ENCODE results near the gene RSPO4.

RSPO4 gene

DNA sequence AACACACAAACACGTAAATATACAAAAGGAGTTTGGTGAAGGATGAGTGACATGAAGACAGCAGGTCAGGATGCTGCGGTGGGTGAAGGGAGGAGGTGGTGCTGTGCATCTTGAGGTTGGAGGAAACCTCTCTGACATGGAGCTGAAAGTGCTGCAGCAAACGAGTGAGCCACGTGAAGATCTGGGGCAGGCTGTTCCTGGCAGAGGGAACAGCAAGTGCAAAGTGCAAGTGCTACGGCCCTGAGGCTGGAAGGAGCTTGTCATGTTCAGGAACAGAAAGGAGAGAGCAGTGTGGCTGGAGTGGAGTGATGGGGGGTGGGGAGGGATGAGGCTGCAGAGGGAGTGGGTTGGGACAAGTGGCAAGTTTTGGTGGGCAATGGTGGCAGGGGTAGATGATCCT, 61.2 kb downstream of the RSPO4 start:
- DNase-seq, result no peak

DNA sequence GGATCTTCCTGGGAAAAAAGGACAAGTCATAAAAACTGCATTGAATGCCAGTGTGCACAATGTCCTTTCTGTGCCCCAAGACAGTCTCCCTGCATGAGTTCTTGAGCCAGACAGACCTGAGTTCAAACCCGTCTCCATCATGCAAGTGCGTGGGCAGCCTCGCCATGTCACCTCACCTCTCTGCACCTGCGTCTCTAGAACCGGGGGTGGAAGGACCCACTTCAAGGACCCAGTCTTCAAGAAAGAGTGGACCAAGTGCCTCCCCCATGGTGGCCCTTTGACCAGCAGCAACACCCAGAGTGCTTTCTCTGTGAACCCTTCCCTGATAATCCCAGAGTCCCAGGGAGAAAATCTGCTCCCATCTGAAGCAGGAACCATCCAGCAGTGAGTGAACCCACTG, 62.5 kb downstream of the RSPO4 start:
- DNase-seq, result no peak

DNA sequence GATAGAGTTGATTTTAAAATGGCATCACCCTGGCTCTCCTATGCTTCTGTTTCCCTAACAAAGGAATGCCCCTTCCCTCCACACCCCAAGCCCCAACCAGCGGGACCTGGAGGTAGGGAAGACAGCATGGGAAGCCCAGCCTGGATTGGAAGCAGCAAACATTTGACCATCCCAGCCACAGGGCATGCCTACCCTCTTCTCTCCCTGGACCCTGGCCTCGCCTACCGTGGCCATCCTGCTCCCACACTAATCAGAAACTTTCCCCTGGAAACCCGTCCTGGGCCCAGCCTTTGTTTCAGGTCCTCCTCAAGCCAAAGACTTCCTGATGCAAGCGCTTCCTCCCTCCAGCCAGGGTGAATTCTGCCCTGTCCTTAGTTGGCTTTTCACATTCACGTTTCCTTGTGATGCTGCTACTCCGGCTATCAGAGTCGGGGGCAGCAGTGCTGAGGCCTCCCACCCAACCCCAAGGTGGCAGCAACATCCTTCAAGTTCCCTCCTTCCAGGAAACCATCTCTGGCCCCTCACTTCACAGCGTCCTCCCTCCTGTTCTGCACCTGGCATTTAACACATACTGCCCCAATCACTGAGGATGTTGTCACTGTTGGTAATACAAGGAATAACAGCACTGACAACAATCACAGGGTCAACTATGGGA, 67.8 kb downstream of the RSPO4 start:
- no peak for DNase-seq

DNA sequence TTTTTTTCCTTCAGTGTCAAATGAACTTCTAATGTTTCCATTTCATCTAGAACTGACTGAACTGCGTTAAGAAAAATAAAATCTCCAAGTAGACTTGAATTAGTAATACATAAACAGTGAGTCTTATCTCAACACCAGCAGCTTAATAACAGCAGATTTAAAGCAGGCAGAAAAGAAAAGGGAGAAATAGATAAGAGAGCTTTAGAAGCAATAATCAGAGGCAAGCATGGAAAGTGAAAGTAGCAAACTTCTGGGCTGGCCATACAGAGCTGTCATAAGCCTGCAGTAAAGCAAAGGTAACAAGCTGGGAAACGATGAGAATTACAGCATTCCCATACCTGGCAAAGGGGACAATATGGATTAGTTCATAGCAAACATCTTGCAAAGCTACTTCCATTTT, 69.1 kb downstream of the RSPO4 start:
- no peak for DNase-seq

GRCh38 chr20:931401-931800, 70.7 kb downstream of the RSPO4 start:
- no peak for DNase-seq

GRCh38 chr20:926670-927069, 75.4 kb downstream of the RSPO4 start:
- no peak for DNase-seq

GRCh38 chr20:925516-925915, 76.6 kb downstream of the RSPO4 start:
- DNase-seq, result no peak

GRCh38 chr20:924639-925038, 77.5 kb downstream of the RSPO4 start:
- no peak for DNase-seq

DNA sequence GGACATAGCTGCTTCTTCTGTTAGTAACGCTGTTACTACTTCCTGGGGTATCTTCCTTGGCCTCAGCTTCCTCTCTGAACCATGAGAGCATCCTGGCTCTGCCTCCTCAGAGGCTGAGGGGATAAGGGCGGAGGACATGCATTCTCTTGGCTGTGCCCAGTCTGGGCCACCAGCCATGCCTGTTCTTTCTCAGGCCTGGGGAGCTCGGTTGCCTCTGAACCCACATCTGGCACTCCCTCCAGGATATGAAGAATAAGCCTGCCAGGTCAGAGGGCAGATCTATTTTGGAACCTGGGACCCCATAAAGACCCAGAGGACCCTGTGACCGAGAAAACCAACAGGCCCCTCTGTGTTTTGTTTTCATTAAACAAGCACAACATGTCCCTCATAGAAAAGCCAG, 79.3 kb downstream of the RSPO4 start:
- DNase-seq, result no peak

DNA sequence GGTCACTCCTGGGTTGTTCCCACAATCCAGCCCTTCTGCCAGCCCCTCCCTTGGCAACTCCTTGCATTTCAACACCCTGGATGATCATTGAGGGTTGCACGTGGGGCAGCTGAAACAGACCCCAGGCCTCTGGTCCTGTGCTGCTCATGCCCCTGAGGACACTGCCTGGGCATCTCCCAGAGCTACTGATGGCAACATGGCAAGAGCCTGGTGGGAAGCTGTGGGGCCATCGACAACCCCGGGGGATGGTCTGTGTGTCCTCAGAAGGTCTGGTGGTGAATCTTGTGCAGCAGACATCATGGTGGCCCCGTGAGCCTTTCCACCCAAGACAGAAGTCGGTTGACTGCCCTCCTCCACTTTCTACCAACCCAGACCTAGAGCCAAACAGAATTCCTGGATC, 81.0 kb downstream of the RSPO4 start:
- no peak for DNase-seq

DNA sequence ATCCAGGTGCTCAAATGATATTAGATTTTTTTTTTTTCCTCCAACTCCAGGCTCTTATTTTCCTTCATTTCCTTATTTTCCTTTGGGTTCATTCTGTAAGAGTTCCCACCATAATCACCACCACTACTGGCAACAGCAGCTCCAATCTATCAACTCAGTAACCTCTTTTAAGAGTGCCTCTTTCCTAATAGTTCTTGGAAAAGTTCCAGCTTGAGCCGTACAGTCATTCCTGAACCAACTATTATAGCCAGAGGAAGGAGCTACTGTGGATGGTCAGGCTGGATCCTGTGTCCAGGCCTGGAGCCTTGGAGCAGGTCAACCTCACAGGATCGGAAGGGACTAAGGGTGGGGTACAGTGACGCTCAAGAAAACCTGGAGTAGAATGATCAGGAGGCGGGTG, 81.8 kb downstream of the RSPO4 start:
- no peak for DNase-seq

GRCh38 chr20:919491-919916, 82.6 kb downstream of the RSPO4 start:
- no peak for DNase-seq

- DNase-seq, result no peak
Measured at GRCh38 chr20:917416-917815, 84.7 kb downstream of the RSPO4 start.

DNA sequence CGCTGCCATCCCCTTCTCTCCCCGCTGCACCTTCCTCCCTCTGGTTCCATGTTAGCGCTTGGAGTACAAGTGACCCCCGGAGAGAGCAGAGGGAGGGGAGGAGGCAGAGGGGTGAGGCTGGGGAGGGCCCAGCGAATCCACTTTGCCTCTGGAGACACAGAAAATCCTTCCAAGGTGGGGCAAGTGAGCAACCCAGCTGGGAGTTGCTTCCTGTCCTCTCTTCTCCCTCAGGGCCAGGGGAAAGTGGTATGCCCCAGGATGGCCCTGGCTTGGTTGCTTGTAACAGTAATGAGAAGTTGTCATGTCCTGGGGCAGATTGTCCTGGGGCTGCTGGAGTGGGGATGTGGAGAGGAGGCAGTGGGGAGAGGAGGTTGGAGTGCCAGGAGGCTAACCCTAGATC, 85.3 kb downstream of the RSPO4 start:
- DNase-seq, result no peak

DNA sequence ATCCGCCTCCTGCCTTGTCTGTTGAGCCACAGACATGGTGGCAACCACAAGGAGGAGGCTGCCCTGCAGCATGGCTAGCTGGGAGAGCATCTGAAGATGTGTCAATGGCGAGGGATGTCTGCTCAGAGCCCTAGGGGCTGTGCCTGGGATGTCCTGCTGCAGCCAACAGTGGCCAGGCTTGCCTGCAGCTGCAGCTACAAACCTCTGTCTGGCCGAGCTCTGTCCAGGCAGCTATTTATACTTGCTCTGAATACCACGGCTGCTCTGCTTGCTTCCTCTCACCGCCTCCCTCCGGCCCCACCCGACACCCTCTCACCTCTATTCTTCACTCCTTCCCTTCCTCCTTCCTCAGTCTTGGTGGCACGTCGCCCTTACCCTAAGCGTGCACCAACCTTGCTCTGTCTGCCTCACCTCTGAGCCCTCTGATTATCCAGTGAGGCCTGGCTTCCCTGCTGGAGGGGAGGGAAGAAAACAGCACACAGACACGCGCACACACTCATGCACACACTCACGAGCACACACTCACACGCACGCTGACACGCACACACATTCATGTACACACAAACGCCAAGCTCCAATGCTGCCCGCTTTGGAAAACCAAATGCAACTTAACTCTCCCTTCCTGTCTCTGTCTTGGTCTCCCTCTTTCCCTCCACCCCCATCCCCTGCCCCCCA, 85.8 kb downstream of the RSPO4 start, which contains the start of gene ANGPT4:
Gene ANGPT4, minus strand, starts transcription at position 210 of the 675 bp plus-strand sequence. Its CDS starts 120 bp downstream, at position 90.
- no peak for DNase-seq

GRCh38 chr20:914727-915498, 87.2 kb downstream of the RSPO4 start:
- DNase-seq, result no peak

DNA sequence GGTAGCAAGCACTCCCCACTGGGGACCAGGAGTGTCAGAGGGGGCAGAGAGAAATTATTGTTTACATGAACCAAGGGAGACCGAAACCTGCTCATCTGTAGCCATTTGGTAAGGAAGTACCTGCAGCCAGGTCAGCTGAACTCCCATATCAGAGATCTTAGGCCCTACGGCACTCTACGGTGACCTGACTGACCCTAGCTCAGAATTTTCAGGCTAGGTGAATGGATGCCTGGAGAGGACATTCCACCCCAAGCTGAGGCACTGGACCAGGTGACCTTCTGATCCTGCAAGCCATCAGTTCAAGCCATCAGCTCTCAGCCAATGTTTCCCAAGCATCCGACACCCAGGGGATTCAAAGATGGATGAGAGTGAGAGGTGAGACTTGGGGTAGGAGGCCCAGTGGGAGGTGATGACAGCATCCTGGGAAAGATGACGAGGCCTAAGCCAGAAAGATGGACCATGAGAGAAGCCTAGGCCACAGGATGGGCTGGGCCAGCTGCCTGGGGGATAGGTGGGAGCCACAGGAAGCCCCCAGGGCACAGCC, 88.7 kb downstream of the RSPO4 start:
- DNase-seq, result no peak

DNA sequence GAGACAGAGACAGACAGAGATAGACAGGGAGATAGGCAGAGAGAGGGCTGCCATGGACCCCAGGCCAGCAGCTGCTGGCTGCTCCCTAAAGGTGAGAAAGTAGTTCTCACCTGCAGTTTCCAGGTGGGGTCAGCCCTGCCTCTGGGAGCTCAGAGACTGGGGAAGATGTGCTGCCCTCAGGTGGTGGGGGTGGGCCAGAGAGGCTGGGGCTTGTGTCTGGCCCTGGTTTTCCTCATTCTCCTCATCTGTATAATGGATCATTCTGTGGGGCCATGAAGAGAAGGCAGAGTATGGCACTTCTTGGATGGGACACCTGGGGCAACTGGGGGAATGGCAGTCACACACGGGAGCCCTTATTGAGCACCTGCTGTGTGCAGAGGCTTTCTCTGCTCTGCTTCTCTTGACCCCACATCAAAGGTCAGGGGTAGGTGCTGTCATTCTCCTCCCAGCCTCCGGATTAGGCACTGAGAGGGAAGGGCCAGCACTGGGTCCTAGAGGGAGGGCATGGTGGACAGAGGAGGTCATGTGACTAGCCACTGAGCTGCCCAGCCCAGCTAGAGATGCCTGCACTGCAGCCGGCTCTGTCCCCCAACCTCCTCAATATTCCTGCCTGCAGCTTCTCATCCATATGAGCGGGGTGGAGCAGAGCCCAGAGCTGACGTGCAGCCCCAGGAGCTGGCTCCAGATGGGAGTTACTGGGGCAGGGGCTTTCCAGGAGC, 90.1 kb downstream of the RSPO4 start:
- no peak for DNase-seq

GRCh38 chr20:910870-911770, 91.0 kb downstream of the RSPO4 start:
- no peak for DNase-seq

DNA sequence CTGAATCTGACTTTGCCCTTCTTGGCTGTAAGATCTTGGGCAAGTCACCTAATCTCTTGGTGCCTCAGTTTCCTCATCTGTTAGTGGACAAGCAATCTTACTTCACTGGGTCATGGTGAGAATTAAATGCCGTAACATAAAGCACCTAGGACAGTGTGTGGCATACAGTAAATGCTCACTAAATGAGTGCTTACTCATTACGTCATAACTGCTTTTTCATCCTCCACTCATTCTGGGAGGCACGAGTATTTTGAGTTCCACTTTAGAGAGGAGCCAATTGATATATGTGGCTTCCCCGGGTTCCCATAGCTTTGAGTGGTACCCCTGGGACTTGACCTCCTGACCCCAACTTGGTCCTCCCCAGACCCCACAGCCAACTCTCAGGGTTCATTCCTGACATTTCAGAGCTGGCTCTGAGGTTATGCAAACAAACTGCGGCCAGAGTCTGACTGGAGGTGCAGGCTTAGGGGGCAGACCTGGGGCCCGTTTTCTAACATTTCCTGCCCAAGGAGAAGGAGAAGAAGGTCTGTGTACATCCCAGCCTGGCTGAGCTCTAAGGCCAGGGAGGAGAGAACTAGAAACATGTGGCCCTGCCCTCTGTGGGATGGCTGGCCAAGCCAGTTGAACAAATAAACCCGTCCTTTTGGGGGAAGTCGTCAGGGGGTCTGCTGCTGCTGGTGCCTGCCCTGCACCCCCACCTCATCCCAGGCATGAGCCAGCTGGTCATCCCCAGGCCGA, 91.8 kb downstream of the RSPO4 start:
- no peak for DNase-seq

DNA sequence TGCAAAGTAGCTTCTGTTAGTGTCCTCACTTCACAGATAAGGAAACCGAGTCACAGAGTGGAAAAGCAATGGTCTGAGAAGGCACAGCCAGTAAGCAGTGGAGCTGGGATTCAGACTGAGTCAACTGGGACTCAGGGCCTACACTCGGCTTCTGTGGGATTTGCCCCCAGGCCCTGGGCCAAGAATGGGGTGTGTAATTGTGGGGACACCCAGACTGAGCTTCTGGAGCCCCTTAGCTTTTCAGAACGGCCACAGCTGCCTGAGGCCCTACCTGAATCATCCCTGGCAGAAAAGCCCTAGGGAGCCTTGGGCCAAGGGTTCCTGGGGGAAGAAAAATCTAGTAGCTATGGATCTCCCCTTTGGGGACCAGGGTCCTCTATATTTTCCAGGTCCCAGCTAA, 92.5 kb downstream of the RSPO4 start:
- DNase-seq, result no peak
